Keratinocyte (primary cell): ENCODE results near the gene CNGA1. TPM values are rescaled to one million over a fixed set of nuclear protein-coding genes. Genes with fewer than 3 reads are reported as not detected.

Experiments used
- DNase-seq: peaks from one replicate; pipeline ENCODE4 v3.0.0-alpha.2; 2011; ENCODE audit warnings: low read depth, missing footprints, low spot score
- FAIRE-seq: peaks from 2 replicates; lab custom pipeline; 2011; peaks lifted over from hg19 to GRCh38; lab: Jason Lieb, UNC
- H2AFZ ChIP-seq: 2 replicates; pipeline ENCODE4 v1.6.0; 2012; ENCODE audit warnings: low read length, control low read depth, inconsistent platforms; ENCODE audit not compliant: control insufficient read depth
- H3K27ac ChIP-seq: 2 replicates; pipeline ENCODE4 v1.5.1; 2011; ENCODE audit warnings: low read length; ENCODE audit not compliant: control insufficient read depth, insufficient read depth
- H3K27me3 ChIP-seq: 3 replicates; pipeline ENCODE4 v1.6.0; 2011; ENCODE audit warnings: low read length; ENCODE audit not compliant: control insufficient read depth, insufficient read depth; ENCODE audit errors: extremely low read depth
- H3K36me3 ChIP-seq, 2 experiments: 2 replicates in 1 of 2; 3 replicates in 1 of 2; pipeline ENCODE4 v1.5.1; 2011; ENCODE audit warnings: low read length in 2 of 2, mild to moderate bottlenecking in 1 of 2; ENCODE audit not compliant: control insufficient read depth in 2 of 2, insufficient read depth in 2 of 2; ENCODE audit errors: extremely low read depth in 1 of 2
- H3K4me1 ChIP-seq: 3 replicates; pipeline ENCODE4 v1.5.1; 2011; ENCODE audit warnings: low read length; ENCODE audit not compliant: control insufficient read depth, insufficient read depth; ENCODE audit errors: extremely low read depth
- H3K4me2 ChIP-seq: 3 replicates; pipeline ENCODE4 v1.6.0; 2011; ENCODE audit warnings: low read depth, low read length; ENCODE audit not compliant: control insufficient read depth, insufficient read depth; ENCODE audit errors: extremely low read depth
- H3K4me3 ChIP-seq, 3 experiments: fragments of 200-600 bp in 1 of 3; sonication (generic) in 1 of 3; 2 replicates in 2 of 3; 3 replicates in 1 of 3; pipeline ENCODE4 v1.5.1; 2011 to 2016; ENCODE audit warnings: low read length in 3 of 3, mild to moderate bottlenecking in 3 of 3, control low read depth in 2 of 3, inconsistent platforms in 1 of 3, low read depth in 1 of 3, mixed read lengths in 1 of 3, mixed run types in 1 of 3, moderate library complexity in 1 of 3; ENCODE audit not compliant: control insufficient read depth in 2 of 3, insufficient read depth in 2 of 3; ENCODE audit errors: extremely low read depth in 1 of 3
- H3K79me2 ChIP-seq: 2 replicates; pipeline ENCODE4 v1.6.0; 2012; ENCODE audit warnings: low read length; ENCODE audit not compliant: control insufficient read depth, insufficient read depth
- H3K9ac ChIP-seq: 3 replicates; pipeline ENCODE4 v1.6.0; 2011; ENCODE audit warnings: low read length; ENCODE audit not compliant: control insufficient read depth, insufficient read depth; ENCODE audit errors: extremely low read depth
- H3K9me1 ChIP-seq: 3 replicates; pipeline ENCODE4 v1.6.0; 2011; ENCODE audit warnings: low read length; ENCODE audit not compliant: control insufficient read depth, insufficient read depth; ENCODE audit errors: extremely low read depth
- H3K9me3 ChIP-seq: 2 replicates; pipeline ENCODE4 v1.5.1; 2012; ENCODE audit warnings: low read depth, low read length; ENCODE audit not compliant: control insufficient read depth
- H4K20me1 ChIP-seq: 3 replicates; pipeline ENCODE4 v1.6.0; 2011; ENCODE audit warnings: low read length; ENCODE audit not compliant: control insufficient read depth, insufficient read depth; ENCODE audit errors: extremely low read depth
- CTCF ChIP-seq, 3 experiments: IDR thresholded peaks in 1 of 3; conservative IDR thresholded peaks in 1 of 3; optimal IDR thresholded peaks in 1 of 3; 2 replicates in 2 of 3; 3 replicates in 1 of 3; pipeline versions ENCODE3 to v1.5.1; 2011; ENCODE audit warnings: low read length in 3 of 3, mild to moderate bottlenecking in 3 of 3, moderate library complexity in 2 of 3, control low read depth in 1 of 3, inconsistent platforms in 1 of 3; ENCODE audit not compliant: insufficient read depth in 2 of 3; ENCODE audit errors: extremely low read depth in 1 of 3
- EZH2 ChIP-seq: IDR thresholded peaks from one replicate; pipeline ENCODE4 v1.6.1; 2012; ENCODE audit warnings: inconsistent platforms, mild to moderate bottlenecking, low read length, moderate library complexity
- dilution Hi-C: fragments of 300-500 bp; cut with MboI; formaldehyde crosslinking; loops from one replicate; pipeline ENCODE4 v1.7.0; 2020; ENCODE audit warnings: low sequenced_read_pairs; ENCODE audit not compliant: extremely low pct_ligation_motif_present
- polyA plus RNA-seq, 5 experiments: library from polyadenylated mRNA; depleted of rRNA in 3 of 5; stranded (reverse) in 3 of 5; stranded (forward) in 1 of 5; unstranded in 1 of 5; fragments of >200 nt; gene quantifications; 1 replicate in 1 of 5; 2 replicates in 3 of 5; 3 replicates in 1 of 5; pipeline versions ENCODE4 v1.2.1 to v1.2.3, GENCODE V29; 2011 to 2012; ENCODE audit warnings: missing spikeins in 2 of 5, low read depth in 1 of 5, low replicate concordance in 1 of 5

CNGA1 gene
- polyA plus RNA-seq, 1 donor (not counting 4 experiments of a cell fraction or from before 2014, with no cell fraction given): 0.58 TPM

GRCh38 chr4:47972181-47972580 lies 44.3 kb downstream of the CNGA1 start:
- H2AFZ ChIP-seq: no peak overlapping the region

DNA sequence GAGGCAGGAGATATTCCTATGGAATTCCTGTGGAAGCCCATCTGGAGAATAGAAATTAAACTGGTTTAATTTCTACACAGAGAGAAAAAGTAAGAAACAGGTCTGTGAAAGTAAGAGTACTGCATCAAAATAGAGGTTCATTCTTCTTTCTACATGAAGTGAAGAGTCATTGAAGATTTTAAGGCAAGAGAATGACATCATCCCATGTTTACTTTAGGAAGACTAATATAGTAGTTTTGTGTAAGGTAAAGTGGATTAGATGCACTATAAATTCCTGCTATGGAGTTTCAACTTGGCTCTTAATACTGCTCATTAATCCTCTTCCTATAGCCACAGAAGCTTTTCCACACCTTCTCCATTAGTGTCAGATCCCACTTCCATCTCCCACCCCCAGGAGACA lies 47.6 kb downstream of the CNGA1 start:
- Histone ChIP-seq H3K27me3 (no peaks in the 10 kb centered on the region), H3K9me1 (no peaks in the 10 kb centered on the region), H3K9me3 (no peaks in the 10 kb centered on the region), H3K4me1 (no peaks in the 10 kb centered on the region), H3K36me3 (no peaks in the 10 kb centered on the region), H3K27ac (no peak overlapping the region), H3K9ac (no peak overlapping the region), H3K4me2 (no peak overlapping the region), H3K79me2 (no peaks in the 10 kb centered on the region), H3K4me3 (no peak overlapping the region), H2AFZ (no peak overlapping the region), H4K20me1 (no peaks in the 10 kb centered on the region)
- DNase-seq (no peak), FAIRE-seq (no peak)
- dilution Hi-C loops: no loop called here
- no peak for TF ChIP-seq EZH2
- no peak for TF ChIP-seq CTCF (optimal IDR thresholded peaks at IDR 0.05 in 1 of 3, IDR thresholded peaks at IDR 0.05 in 1 of 3, conservative IDR thresholded peaks at IDR 0.05 in 1 of 3; ENCODE audit: extremely low read depth in 1 of 3, insufficient read depth in 2 of 3, low read length in 3 of 3)

More at GRCh38 chr4:47972181-47972580, 44.3 kb downstream of the CNGA1 start:
- no peak overlapping the region for H3K9ac ChIP-seq
- no peaks in the 10 kb centered on the region for H3K79me2 ChIP-seq
- no peaks in the 10 kb centered on the region for H3K27me3 ChIP-seq
- no peak overlapping the region for H3K4me3 ChIP-seq
- no peaks in the 10 kb centered on the region for H3K4me1 ChIP-seq
- no peak for FAIRE-seq
- no peak overlapping the region for H3K27ac ChIP-seq
- no peaks in the 10 kb centered on the region for H3K9me3 ChIP-seq
- no peak for TF ChIP-seq CTCF (optimal IDR thresholded peaks at IDR 0.05 in 1 of 3, IDR thresholded peaks at IDR 0.05 in 1 of 3, conservative IDR thresholded peaks at IDR 0.05 in 1 of 3; ENCODE audit: extremely low read depth in 1 of 3, insufficient read depth in 2 of 3, low read length in 3 of 3)
- no peak for TF ChIP-seq EZH2
- H4K20me1 ChIP-seq: no peaks in the 10 kb centered on the region
- no peaks in the 10 kb centered on the region for H3K36me3 ChIP-seq
- no peak for DNase-seq
- dilution Hi-C loops: no loop called here
- H3K4me2 ChIP-seq: no peak overlapping the region
- H3K9me1 ChIP-seq: no peaks in the 10 kb centered on the region
